NCI-H345 treated with DMSO at 0.1 percent for 48 hours (cell line): ENCODE results near the gene KIF9.
"Not testable (repeated sequence)": the region's sequence is repeated elsewhere in the genome, so short reads cannot be mapped to it uniquely, and the experiment has no call there.

Experiments
- DNase-seq: peaks from one replicate; lab custom pipeline; 2025; ENCODE audit not compliant: unreplicated experiment; lab: John Stamatoyannopoulos, UW

Gene KIF9

GRCh38 chr3:47282424-47283192, at the start of gene KIF9, which contains the start of gene KLHL18:
Gene KIF9, minus strand, starts transcription at chr3:47282799. Its CDS starts 5,425 bp downstream, at chr3:47277374.
Gene KLHL18, plus strand, starts transcription at chr3:47282944. Its CDS starts 22 bp downstream, at chr3:47282966.
- peak; percentile 62 for DNase-seq

- DNase-seq, result peak; percentile 1
Measured at GRCh38 chr3:47324278-47324865, 41.8 kb upstream of the KIF9 start.

GRCh38 chr3:47323431-47324277, 41.1 kb upstream of the KIF9 start:
- DNase-seq, result no peak

- DNase-seq, result no peak
Measured at GRCh38 chr3:47319956-47320355, 37.4 kb upstream of the KIF9 start.

- no peak for DNase-seq
Measured at GRCh38 chr3:47318916-47319315, 36.3 kb upstream of the KIF9 start.

- not testable (repeated sequence) for DNase-seq
Measured at GRCh38 chr3:47316151-47316550, 33.6 kb upstream of the KIF9 start.

- DNase-seq, result no peak
Measured at GRCh38 chr3:47315069-47315647, 32.6 kb upstream of the KIF9 start.

GRCh38 chr3:47314056-47314764, 31.6 kb upstream of the KIF9 start:
- DNase-seq, result no peak

GRCh38 chr3:47313341-47314055, 30.9 kb upstream of the KIF9 start:
- DNase-seq, result no peak

GRCh38 chr3:47310391-47310790, 27.8 kb upstream of the KIF9 start:
- DNase-seq, result no peak

GRCh38 chr3:47309231-47309630, 26.6 kb upstream of the KIF9 start:
- DNase-seq, result not testable (repeated sequence)

- no peak for DNase-seq
Measured at GRCh38 chr3:47306022-47306421, 23.4 kb upstream of the KIF9 start.

GRCh38 chr3:47301456-47301855, 18.9 kb upstream of the KIF9 start:
- no peak for DNase-seq

- no peak for DNase-seq
Measured at GRCh38 chr3:47299381-47300318, 17.1 kb upstream of the KIF9 start.

GRCh38 chr3:47298439-47298838, 15.8 kb upstream of the KIF9 start:
- DNase-seq, result no peak

GRCh38 chr3:47296562-47297302, 14.1 kb upstream of the KIF9 start:
- DNase-seq, result no peak

GRCh38 chr3:47295976-47296375, 13.4 kb upstream of the KIF9 start:
- DNase-seq, result no peak

- DNase-seq, result no peak
Measured at GRCh38 chr3:47295322-47295721, 12.7 kb upstream of the KIF9 start.
